HEK293T (cell line): Measurements from ENCODE around the gene PSMD2.
"Not testable (repeated sequence)": the region's sequence is repeated elsewhere in the genome, so short reads cannot be mapped to it uniquely, and the experiment has no call there.

Experiments used
- CTCF ChIA-PET: fragments of 350-600 bp; formaldehyde crosslinking; extraction: SDS; loops from one replicate; lab custom pipeline; 2021; ENCODE audit warnings: antibody characterized with exemption, inconsistent platforms; lab: Yijun Ruan, JAX
- POLR2A ChIA-PET: fragments of 350-600 bp; formaldehyde crosslinking; extraction: SDS; loops from one replicate; lab custom pipeline; 2020; ENCODE audit warnings: antibody characterized with exemption, inconsistent platforms; lab: Yijun Ruan, JAX
- DNase-seq: peaks from one replicate; pipeline ENCODE4 v3.0.0; 2012; ENCODE audit warnings: mixed read lengths; ENCODE audit errors: extremely low spot score
- ARNT ChIP-seq: fragments of 450-650 bp; IDR thresholded peaks from 2 replicates; pipeline ENCODE4 v1.6.1; 2017; ENCODE audit warnings: mild to moderate bottlenecking
- BHLHE40 ChIP-seq: fragments of 450-650 bp; IDR thresholded peaks from 2 replicates; pipeline ENCODE4 v1.6.1; 2016; ENCODE audit warnings: mild to moderate bottlenecking, moderate library complexity, borderline replicate concordance
- CTBP1 ChIP-seq: fragments of 450-650 bp; IDR thresholded peaks from 2 replicates; pipeline ENCODE4 v1.6.1; 2016; ENCODE audit warnings: borderline replicate concordance
- ELF4 ChIP-seq: fragments of 450-650 bp; IDR thresholded peaks from 2 replicates; pipeline ENCODE4 v1.6.1; 2017; ENCODE audit warnings: antibody characterized with exemption
- FOXA1 ChIP-seq: fragments of 450-650 bp; IDR thresholded peaks from 2 replicates; pipeline ENCODE4 v1.6.1; 2016; ENCODE audit warnings: mild to moderate bottlenecking
- FOXK2 ChIP-seq: fragments of 450-650 bp; IDR thresholded peaks from 2 replicates; pipeline ENCODE4 v1.6.1; 2016; ENCODE audit warnings: mild to moderate bottlenecking
- FOXM1 ChIP-seq: fragments of 450-650 bp; IDR thresholded peaks from 2 replicates; pipeline ENCODE4 v1.6.1; 2017; ENCODE audit warnings: mild to moderate bottlenecking, borderline replicate concordance
- HDGF ChIP-seq: fragments of 450-650 bp; IDR thresholded peaks from 2 replicates; pipeline ENCODE4 v1.6.1; 2017; ENCODE audit warnings: antibody characterized with exemption, borderline replicate concordance
- L3MBTL2 ChIP-seq: fragments of 450-650 bp; conservative IDR thresholded peaks from 2 replicates; pipeline ENCODE4 v1.6.1; 2016; ENCODE audit warnings: mild to moderate bottlenecking
- LEF1 ChIP-seq: fragments of 450-650 bp; IDR thresholded peaks from 2 replicates; pipeline ENCODE4 v1.6.1; 2017; ENCODE audit warnings: mild to moderate bottlenecking, borderline replicate concordance
- NFRKB ChIP-seq: fragments of 450-650 bp; IDR thresholded peaks from 2 replicates; pipeline ENCODE4 v1.6.1; 2016; ENCODE audit warnings: mild to moderate bottlenecking, moderate library complexity
- SP1 ChIP-seq: fragments of 450-650 bp; IDR thresholded peaks from 2 replicates; pipeline ENCODE4 v1.6.1; 2017
- SUZ12 ChIP-seq: fragments of 450-650 bp; IDR thresholded peaks from 2 replicates; pipeline ENCODE4 v1.6.1; 2016; ENCODE audit warnings: mild to moderate bottlenecking
- TARDBP ChIP-seq: fragments of 450-650 bp; IDR thresholded peaks from 2 replicates; pipeline ENCODE4 v1.6.1; 2016
- ZNF384 ChIP-seq: fragments of 450-650 bp; IDR thresholded peaks from 2 replicates; pipeline ENCODE4 v1.6.1; 2016
- TF ChIP-seq, protein P1 (sequence below): fragments of 450-650 bp; IDR thresholded peaks from 2 replicates; pipeline ENCODE4 v1.6.1; 2016

Gene PSMD2

DNA sequence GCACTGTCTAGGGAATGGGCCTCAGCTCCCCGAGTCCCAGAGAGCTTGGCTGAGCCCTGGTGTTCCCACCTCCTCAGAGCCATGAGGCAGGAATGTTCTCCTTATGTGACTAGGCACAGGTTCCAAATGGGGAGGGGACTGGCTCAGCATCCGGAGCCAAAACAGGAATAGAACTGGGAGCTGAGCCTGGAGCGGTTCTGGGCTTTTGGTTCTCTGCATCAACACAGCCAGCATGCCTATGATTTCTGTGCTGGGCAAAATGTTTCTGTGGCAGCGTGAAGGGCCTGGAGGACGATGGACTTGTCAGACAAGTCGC is 38.3 kb downstream of the PSMD2 start, which contains the start of gene FAM131A:
FAM131A (plus strand) TSS at position 202 of the 316 bp plus-strand sequence; CDS start at position 233, 31 bp downstream.
- TF ChIP-seq NFRKB, result no peak
- TF ChIP-seq, protein P1, sequence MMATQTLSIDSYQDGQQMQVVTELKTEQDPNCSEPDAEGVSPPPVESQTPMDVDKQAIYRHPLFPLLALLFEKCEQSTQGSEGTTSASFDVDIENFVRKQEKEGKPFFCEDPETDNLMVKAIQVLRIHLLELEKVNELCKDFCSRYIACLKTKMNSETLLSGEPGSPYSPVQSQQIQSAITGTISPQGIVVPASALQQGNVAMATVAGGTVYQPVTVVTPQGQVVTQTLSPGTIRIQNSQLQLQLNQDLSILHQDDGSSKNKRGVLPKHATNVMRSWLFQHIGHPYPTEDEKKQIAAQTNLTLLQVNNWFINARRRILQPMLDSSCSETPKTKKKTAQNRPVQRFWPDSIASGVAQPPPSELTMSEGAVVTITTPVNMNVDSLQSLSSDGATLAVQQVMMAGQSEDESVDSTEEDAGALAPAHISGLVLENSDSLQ, result no peak
- no peak for TF ChIP-seq BHLHE40
- TF ChIP-seq ZNF384, result no peak
- no peak for TF ChIP-seq CTBP1
- no peak for TF ChIP-seq FOXK2
- no peak for TF ChIP-seq ELF4
- ChIA-PET POLR2A (interaction anchor here (1.7 kb wide), 1 partner anchor 25 kb away, joined by 9 read pairs; the partner anchor contains the start of genes CLCN2 and POLR2H), CTCF (interaction anchor here (1.1 kb wide), 1 partner anchor 11 kb away, joined by 7 read pairs; no protein-coding TSS in a partner anchor)
- DNase-seq, result no peak

- TF ChIP-seq SUZ12, result no peak
- TF ChIP-seq FOXA1, result no peak
- no peak for TF ChIP-seq SP1
- TF ChIP-seq TARDBP, result no peak
- TF ChIP-seq, protein P1, result no peak
- TF ChIP-seq ELF4, result no peak
- TF ChIP-seq NFRKB, result no peak
- TF ChIP-seq FOXM1, result no peak
- no peak for TF ChIP-seq LEF1
- TF ChIP-seq L3MBTL2, result no peak
- no peak for TF ChIP-seq HDGF
- no peak for TF ChIP-seq BHLHE40
- no peak for TF ChIP-seq CTBP1
- TF ChIP-seq FOXK2, result no peak
- TF ChIP-seq ZNF384, result no peak
- TF ChIP-seq ARNT, result no peak
- POLR2A ChIA-PET, result interaction anchor here (1.7 kb wide), 1 partner anchor 25 kb away, joined by 9 read pairs; the partner anchor contains the start of genes CLCN2 and POLR2H
- CTCF ChIA-PET, result no interaction called here
- no peak for DNase-seq
These were observed 38.9 kb downstream of the PSMD2 start for GRCh38 chr3:184337981-184338380.

- ChIA-PET CTCF (no interaction called here), POLR2A (no interaction called here)
- TF ChIP-seq, protein P1, result no peak
- no peak for TF ChIP-seq ZNF384
- no peak for TF ChIP-seq SP1
- no peak for TF ChIP-seq FOXM1
- no peak for TF ChIP-seq SUZ12
- no peak for TF ChIP-seq CTBP1
- no peak for TF ChIP-seq NFRKB
- no peak for TF ChIP-seq ARNT
- no peak for TF ChIP-seq FOXK2
- no peak for TF ChIP-seq BHLHE40
- no peak for TF ChIP-seq ELF4
- TF ChIP-seq LEF1, result no peak
- TF ChIP-seq HDGF, result no peak
- no peak for TF ChIP-seq L3MBTL2
- no peak for DNase-seq
These were observed 39.5 kb downstream of the PSMD2 start for GRCh38 chr3:184338511-184338945.

DNA sequence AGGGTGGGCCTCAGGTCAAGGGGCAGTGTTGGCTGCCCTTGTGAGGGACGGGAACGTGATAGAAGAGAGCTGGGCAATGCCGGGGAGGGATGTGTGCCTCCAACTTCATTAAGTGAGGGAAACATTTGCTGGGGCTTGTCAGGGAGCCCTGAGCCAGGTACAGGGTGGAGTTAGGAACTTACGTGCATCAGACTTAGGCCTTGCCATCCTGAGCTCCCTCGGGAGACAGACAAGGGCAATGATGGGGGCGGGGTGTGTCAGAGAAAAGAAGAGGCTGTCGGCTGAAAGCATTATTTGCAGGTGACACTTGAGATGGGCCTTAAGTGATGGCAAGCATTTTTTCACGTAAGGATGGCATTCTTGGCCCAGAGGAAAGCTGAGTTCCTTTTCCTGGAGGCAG is 40.0 kb downstream of the PSMD2 start:
- ChIA-PET CTCF (interaction anchor here (0.6 kb wide), 1 partner anchor 204 kb away, joined by 8 read pairs; no protein-coding TSS in a partner anchor), POLR2A (interaction anchor here (0.7 kb wide), 1 partner anchor 36 kb away, joined by 3 read pairs; no protein-coding TSS in a partner anchor)
- TF ChIP-seq FOXA1 (no peak), CTBP1 (no peak), SUZ12 (no peak), LEF1 (no peak)
- DNase-seq, result no peak

DNA sequence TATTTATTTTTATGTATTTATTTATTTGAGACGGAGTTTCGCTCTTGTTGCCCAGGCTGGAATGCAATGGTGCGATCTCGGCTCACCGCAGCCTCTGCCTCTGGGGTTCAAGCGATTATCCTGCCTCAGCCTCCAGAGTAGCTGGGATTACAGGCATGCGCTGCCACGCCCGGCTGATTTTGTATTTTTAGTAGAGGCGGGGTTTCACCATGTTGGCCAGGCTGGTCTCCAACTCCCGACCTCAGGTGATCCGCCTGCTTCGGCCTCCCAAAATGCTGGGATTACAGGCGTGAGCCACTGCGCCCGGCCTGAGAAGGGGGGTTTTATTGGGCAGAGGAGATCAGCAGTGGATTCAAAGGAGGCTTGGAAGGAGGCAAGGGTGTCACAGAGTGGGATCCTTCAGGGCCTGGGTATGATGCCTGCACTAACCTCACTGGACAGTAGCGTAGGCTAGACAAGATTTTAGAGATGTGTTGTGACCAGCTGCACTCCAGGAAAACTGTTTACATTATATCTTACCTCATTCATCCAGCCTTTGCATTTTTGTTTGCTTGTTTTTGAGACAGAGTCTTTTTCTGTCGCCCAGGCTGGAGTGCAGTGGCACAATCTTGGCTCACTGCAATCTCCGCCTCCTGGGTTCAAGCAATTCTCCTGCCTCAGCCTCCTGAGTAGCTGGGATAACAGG is 40.6 kb downstream of the PSMD2 start:
- not testable (repeated sequence) for DNase-seq
- POLR2A ChIA-PET, result interaction anchor here (0.7 kb wide), 1 partner anchor 37 kb away, joined by 3 read pairs; no protein-coding TSS in a partner anchor
- CTCF ChIA-PET, result interaction anchor here (0.6 kb wide), 1 partner anchor 203 kb away, joined by 8 read pairs; no protein-coding TSS in a partner anchor

GRCh38 chr3:184341925-184342324 is 42.9 kb downstream of the PSMD2 start:
- CTCF ChIA-PET, result no interaction called here
- POLR2A ChIA-PET, result no interaction called here

More at GRCh38 chr3:184341925-184342324, 42.9 kb downstream of the PSMD2 start:
- DNase-seq, result no peak
- TF ChIP-seq SP1 (no peak), ARNT (no peak), ELF4 (no peak), TARDBP (no peak), ZNF384 (no peak), BHLHE40 (no peak)
- TF ChIP-seq, protein P1, result no peak
